Stimulated activated CD4-positive, alpha-beta T cell treated with anti-CD3 and anti-CD28 coated beads, Interleukin-15, amount 100 ng/mL, for 24 hours (primary cell): ENCODE results near the gene NEUROG1.
A peak's percentile ranks its signal among the peaks of the same experiment; 100 is the strongest.
"Not testable (repeated sequence)": the region's sequence is repeated elsewhere in the genome, so short reads cannot be mapped to it uniquely, and the experiment has no call there.

ENCODE experiments used
- DNase-seq: peaks from one replicate; pipeline ENCODE4 v3.0.0-alpha.2; 2020

The NEUROG1 gene

DNA sequence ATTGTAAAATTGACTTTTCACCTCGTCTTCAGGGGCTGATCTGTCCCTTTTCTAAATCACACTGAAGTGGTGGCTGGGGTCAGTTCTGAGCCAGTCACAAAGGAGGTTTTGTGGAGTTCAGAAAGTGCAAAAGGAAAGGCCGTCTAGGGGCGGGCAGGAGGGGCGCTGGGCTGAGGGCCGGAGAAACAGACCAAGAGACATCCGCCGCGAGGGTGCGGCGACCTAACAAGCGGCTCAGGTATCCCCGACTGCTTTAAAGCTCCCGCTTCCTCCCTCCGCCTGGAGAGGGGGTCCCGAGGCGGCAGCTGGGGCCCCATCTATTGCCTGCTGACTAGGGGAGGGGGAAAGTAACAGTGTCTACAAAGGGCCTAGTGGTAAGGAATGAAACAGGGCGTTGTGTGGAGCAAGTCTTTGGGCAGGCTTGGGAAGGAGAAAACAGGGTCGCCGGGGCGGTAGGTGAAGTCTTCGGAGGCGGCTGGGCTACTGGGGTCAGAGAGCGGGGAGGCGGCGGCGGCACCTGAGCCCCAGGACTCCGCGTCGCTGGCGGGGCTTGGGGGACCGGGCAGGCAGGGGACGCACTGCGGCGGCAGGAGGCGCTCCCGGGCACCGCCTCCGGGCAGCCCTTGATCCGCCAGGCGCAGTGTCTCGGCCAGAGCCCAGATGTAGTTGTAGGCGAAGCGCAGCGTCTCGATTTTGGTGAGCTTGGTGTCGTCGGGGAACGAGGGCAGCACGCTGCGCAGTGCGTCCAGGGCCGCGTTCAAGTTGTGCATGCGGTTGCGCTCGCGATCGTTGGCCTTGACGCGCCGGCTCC, 950 bp downstream of the NEUROG1 start:
- peak; percentile 20 for DNase-seq

DNA sequence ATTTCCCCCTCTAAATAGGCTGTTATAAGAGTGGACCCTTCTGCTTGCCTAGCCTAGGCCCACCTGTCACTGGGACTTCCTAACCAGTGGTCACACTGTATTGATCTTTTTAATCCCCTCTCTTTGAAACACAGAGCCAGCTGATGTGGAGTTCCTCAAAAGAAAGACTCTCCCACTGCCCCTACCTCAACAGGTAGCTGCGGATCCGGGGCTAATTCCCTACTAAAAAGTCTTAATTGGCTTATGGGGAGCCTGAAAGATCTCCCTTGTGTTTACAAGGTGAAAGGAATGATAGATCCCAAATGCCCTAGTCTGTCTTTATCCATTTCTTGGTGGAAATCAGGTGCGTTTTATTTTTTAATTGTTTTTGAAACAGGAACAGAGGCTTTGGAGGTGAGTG, 2.0 kb downstream of the NEUROG1 start:
- no peak for DNase-seq

DNA sequence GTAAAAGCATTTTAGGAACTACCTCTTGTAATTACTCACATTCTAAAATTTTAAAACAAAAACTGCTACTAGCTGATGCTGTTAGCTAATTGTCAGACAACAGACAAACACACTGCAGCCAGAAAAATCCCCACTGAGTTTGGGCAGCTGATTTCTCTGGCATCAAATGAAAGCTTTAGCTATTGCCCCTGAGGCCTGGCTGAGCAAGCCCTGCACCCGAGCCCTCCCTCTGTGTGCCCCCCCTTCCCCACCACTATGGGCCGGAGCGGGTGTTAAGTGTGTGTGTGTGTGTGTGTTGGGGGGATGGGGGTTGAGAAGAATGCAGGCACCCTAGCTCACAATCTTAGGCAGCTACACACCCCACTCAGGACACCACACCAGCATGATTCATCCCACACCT, 2.4 kb downstream of the NEUROG1 start:
- DNase-seq, result no peak

DNA sequence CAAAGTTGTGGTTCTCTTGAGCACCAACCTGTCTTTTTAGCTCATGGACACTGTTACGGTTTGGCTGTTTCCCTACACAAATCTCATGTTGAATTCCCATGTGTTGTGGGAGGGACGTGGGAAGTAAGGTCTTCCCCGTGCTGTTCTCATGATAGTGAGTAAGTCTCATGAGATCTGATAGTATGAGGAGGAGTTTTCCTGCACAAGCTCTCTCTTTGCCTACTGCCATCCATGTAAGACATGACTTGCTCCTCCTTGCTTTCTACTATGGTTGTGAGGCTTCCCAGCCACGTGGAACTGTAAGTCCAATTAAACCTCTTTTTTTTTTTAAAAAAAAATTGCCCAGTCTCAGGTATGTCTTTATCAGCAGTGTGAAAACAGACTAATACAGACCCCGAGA, 6.2 kb downstream of the NEUROG1 start:
- not testable (repeated sequence) for DNase-seq

DNA sequence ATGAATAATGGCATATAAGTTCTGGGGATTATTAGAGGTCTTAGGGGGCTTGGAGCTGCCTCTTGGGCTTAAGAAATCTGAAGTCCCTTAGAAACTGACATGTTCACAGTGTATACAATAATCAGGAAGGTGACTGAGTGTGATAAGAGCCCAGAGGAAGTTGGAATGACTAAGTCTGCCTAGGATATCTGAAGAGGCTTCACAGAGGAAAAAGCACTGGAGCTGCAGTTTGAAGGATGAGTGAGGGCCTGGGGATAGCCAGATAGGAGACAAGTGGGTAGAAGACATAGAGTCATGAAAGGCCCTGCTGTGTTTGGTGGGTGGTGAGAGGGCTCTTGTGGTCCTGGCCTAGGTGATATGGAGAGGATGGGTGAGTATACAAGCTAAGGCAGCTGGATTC, 8.8 kb downstream of the NEUROG1 start:
- DNase-seq, result no peak

DNA sequence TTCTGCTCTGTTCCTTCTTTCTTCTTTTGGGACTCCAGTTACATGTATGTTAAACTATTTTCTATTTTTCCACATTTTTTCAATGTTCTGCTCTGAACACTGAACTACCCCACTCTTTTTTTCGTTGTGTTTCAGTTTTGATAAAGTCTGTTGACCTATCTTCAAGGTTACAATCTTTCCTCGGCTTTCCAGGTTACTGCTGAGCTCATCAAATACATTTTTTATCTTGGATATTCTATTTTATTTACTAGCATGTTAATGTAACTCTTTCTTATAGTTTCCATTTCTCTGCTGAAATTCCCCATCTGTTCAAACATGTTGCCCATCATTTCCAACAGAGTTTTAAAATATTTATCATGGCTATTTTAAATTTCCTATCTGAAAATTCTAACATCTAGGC, 13.8 kb downstream of the NEUROG1 start:
- DNase-seq, result no peak

DNA sequence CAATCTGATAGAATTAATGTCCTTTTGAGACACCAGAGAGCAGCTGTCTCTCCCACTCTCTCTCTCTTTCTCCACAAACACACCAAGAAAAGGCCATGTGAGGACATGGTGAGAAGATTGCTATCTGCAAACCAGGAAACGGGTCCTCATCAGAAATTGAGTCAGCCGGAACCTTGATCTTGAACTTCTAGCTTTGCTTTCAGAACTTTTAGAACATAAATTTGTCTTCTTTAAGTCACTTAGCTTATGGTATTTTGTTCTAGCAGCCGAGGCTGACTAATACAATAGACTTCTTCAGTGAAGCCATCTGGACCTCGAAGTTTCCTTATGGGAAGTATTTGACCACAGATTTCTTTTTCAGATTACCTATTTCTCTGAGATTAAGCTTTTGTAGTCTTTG, 18.1 kb downstream of the NEUROG1 start:
- no peak for DNase-seq

DNA sequence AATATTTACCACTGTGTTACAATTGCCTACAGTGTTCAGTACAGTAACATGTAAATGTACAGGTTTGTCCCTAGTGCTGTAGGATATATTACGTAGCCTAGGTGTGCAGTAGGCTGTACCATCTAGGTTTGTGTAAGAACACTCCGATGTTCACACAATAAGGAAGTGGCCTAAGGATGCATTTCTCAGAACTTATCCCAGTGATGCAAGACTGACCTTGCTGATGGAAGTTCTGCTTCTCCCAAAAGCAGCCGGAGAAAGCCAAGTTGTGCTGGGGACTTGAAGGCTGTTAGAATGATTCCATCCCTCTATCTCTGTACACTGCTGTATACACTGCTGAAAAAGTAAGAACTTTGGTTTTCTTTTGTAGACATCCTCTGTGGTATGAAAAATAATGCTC, 21.6 kb downstream of the NEUROG1 start:
- no peak for DNase-seq

DNA sequence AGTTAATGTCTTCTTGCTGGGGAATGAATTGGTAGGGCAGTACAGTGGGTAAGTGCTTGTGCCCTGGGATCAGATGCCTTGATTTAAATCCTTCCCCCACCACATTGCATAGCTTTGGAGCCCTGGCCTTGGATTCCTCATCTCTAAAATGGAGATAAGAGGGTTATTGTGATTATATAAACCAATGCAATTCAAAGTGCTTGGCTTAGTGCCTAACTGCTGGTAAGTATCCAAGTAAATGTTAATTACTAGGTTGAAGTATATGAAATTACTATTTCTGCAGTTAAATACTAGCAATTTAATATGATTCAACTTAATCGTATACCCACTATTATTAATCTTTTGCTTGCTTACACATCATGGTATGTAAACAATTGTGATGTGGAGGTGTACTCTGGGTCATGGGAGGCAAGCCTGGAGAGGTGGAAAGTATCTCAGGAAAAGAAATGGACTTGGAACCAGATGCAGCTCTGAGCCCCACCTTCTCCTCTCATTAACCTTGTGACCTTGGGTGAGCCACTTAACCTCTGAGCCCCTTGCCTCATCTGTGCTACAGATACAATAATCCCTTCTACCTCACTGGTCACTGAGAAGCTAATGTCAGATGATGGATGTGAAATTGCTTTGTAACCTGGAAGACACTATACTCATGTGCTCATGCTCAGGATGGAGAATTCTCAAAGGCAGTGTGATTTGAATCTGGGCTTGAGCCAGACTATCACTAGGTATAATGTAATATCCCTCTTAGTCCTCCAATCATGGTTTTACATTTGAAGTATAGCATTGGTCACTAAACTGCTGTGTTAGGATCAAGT, 23.8 kb downstream of the NEUROG1 start:
- DNase-seq, result no peak

DNA sequence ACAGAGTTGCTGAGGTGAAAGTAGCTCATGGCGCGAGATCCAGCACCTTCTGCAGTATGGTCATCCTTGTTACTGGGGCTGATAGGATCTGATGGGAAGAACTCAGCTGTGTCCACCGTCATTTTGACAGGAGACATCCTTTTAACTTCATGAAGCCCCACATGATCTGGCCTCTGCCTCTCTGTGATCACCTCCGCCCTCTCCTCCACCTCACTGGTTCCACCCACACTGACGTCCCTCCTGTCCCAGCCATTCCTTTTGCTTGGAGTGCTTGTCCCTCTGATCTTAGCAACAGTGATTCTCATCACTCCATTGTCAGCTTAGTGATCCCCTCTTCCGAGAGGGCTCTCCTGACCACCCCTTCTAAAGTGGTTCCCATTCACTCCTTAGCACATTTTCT, 25.8 kb downstream of the NEUROG1 start:
- DNase-seq, result no peak

DNA sequence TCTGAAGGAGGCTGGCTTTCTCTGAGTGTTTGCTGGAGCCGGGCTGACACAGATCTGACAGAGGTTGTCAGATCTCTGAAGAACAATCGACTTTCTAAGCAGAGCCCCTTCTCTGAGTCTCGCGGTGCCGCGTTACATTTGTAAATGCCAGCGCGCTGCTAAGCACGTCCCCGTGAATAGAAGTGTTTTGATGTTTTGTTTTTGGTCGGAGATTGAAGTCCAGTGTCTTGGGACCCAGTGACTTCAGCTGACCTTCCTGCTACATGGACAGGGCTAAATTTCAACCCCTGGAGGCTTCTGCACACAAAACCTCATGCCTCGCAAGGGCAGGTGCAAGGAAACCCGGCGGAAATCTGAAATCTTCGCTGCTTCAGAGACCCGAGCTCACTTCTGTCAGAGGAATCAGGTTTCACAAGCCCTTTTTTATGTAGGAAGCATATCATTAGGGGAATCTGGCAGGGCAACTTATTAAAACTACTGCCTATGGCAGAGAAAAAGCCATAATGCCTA, 27.2 kb downstream of the NEUROG1 start:
- DNase-seq, result no peak

DNA sequence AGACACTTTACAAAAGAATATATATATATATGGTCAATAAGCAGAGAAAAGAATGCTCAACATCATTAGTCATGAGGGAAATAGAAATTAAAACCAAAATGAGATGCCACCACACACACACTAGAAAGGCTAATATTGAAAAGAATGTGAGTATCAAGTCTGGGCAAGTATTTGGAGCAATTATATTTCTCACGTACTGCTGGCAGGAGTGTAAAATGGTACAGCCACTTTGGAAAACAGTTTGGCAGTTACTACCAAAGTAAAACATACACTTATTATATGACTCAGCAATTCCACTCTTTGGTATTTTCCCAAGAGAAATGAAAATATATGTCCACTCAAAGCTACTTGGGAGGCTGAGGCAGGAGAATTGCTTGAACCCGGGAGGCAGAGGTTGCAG, 29.8 kb downstream of the NEUROG1 start:
- no peak for DNase-seq

DNA sequence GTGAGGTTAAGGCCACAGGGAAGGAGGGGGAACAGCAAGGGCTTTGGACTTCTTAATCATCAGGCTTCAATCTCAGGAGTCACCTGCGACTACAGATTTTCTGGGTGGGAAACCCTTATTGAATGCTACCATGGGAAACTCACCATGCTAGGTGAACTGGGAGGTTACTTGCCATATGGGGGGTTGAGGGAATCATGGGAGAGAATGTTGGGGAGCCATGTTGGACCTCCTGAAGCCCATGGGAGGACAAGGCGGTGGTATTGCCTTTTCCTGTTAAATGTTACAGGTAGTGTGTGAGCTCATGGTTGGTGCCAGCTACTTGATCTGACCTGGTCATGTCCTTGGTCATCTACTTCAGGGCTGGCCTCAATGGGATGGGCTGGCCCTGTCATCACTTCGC, 31.4 kb downstream of the NEUROG1 start:
- no peak for DNase-seq

DNA sequence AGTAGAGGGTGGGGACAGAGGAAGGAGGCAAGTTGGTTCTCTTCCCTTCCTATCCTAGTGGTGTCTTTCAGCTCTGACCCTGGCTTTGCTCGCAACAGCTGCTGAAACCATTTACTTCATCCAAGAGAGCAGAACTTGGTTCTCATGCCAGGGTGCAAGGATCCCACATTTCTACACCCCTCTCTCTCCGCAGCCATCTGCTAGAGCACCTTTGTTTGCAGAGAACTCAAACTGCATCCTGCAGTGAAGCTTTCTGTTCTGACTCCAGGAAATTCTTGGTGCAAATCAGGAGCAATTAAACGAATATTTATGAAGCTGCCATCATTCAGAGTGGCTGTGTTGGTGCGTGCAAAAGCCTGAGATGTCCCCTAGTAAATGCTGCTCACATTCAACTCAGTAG, 31.9 kb downstream of the NEUROG1 start:
- DNase-seq, result no peak

DNA sequence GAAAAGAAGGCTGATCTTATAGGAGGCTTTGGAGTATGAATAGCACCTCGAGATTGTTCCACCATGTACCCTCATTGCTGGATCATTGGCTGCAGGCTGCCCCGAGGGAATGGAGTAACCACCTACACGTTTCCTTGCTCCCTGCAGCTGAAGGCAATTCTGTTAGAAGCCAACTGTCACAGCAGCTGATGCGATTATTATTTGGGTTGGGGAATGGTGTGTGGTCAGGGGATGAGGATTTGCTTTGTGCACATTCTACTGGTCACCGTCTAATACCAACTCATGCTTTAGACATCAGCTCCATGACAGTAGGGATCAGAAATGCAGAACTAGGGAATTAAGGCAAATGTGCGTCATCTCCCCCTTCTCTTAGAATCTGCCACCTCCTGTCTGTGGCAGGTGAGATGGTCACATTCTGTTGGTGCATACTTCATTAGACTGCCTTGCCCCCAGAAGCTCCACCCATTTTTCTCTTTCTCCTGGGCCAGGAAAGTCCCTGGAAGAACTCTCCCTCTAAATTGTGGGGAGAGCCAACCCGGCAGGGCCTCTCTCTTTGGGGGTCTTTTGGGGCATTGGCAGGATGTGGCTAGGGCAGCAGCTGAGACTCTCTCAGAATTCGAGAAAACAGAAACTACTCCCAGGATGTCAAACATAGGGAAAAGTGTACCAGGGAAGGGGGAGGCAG, 32.8 kb downstream of the NEUROG1 start:
- DNase-seq, result no peak

DNA sequence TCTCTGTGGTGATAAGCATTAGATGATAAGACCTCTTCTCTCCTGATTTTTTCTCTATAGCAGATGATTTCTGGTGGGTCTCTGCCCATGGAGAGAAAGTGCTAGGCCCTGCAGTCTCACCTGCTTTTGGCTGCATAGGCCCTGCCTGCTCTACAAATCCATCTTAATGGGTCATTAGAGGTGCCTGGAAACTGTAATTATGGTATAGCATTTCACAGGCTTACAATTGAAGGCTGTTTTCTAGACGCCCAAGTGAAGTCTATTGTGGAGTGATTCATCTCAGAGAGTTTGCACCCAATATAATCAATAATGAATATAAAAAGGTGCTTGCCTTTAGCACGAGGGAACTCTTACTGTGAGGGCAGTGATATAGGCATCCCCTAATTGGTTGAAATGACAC, 33.8 kb downstream of the NEUROG1 start:
- DNase-seq, result no peak

DNA sequence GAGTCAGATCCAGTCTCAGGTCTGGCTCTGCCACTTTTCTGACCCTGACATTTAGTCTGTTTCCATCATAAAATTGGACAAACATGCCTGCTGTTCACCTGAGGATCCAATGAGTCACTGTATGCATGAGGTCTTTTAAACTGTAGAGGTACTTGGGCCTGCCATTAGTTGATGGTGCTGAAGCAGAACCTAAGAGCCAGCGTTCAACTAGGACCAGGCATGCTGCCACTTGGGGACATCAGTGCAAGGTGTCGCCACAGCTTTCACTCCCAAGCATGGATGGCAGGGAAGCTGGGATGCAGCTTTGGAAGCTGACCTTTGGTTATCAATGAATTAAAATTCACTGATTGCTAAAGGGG, 37.1 kb downstream of the NEUROG1 start:
- DNase-seq, result no peak

DNA sequence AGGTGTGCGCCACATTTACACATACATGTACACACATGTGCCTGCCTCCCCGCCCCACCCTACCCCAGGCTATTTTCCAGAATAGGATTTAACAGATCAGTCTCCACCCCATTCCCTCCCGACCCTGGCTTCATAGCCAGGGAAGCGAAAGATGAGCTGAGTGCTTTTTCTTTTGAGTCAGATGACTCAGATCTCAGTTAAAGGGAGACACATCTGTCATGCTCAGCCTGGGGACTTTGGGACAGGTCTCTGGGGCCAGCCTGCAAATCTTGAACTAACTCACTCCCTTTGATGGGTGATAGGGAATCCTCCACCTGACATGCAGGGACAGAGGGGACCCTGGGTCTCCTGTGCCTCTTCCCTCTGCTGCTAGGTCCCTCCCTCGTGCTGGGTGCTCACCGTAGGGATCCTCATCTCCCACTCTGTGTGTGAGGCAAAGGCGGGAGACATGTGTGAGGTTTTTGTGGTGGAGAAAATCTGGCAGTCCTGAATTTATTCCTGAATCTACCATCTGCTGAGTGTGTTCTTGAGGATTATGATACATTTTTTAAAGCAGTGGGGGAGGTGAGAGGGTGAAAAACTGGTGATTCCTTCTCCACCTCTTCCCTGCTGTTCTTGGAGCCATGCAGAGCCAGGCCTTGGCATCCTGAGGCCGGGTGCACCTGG, 37.7 kb downstream of the NEUROG1 start:
- DNase-seq, result no peak

DNA sequence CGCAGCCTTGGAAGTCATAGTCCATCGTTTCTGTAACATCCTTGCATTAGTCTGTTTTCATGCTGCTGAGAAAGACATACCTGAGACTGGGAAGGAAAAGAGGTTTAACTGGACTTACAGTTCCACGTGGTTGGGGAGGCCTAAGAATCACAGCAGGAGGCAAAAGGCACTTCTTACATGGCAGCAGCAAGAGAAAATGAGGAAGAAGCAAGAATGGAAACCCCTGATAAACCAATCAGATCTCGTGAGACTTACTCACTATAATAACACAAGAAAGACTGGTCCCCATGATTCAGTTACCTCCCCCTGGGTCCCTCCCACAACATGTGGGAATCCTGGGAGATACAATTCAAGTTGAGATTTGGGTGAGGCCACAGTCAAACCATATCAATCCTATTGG, 40.2 kb downstream of the NEUROG1 start:
- not testable (repeated sequence) for DNase-seq

DNA sequence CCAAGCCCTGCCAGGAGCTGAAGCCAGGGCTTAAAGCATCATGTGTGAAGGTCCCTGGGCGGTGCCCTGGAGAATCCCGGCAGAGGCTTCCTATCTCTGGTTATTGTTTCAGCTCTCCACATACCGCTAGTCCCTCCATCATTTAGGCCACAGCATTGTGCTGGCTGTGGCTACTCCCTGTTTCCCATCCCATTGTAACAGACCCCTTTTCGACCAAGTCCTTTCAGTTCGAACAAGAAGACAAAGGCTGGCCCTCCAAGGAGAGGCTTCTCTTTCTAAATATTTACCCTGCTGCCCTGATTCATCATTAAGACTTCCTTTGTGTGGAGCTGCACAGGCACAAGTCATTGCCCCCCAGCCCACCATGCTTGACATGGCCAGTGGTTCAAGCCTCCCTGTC, 41.6 kb downstream of the NEUROG1 start:
- DNase-seq, result no peak

DNA sequence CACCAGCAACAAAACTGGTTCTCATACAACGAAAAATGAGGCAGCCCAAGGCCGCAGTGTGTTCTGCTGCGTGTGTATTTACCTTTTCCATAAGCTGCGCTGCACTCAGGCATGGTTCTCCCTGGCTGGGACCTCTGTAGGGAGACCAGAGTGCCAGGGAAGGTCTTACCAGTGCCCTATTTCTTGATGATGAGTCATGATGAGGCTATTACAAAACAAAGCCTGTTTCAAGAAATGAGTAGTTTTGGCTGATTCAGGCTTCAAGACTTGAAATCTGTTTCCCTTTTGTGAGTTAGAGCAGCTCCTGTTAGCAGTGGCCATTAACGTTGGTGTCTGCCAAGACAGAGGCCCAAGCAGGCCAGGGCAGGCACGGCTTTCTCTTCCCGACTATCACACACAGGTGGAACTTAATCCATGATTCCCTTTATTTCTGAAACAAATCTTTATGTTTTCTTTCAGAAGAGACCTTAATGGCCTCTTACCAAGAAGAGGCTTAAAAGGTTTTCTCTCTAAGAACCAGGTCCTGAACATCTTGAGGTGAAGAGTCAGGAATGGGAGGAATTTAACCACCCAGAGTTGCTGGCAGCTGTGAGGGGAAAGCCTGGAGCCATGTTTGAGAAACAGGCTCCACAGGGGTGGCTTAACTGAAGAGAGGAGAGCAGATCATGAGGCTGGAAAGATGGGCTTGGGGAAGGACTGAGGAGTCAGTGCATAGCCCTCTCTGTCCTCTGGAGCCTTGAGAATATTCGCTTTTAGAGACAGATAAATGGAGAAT, 42.2 kb downstream of the NEUROG1 start:
- no peak for DNase-seq

DNA sequence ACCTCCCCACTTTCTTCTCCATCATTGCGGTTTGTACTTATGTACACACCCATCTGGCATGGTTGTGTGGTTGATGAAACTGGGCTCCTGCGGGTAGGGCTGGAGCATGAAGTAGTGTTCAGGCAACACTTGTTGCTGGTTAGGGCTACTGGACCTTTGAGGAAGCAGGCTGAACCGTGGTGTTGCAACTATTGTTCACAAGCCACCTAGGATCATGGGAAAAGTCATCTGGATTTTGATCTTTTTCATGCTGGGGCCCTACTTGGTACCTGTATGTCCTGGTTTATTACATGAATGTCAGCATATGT, 43.5 kb downstream of the NEUROG1 start:
- DNase-seq, result no peak
